WTC11 (cell line): ENCODE results near the gene BHLHE23. TPM values are rescaled to one million over a fixed set of nuclear protein-coding genes. Genes with fewer than 3 reads are reported as not detected.

Source experiments
- ATAC-seq: fragments of 200-7000 bp; cut with Tn5 transposase; 2 replicates; pipeline ENCODE4 v1.10.0; 2021; ENCODE audit warnings: mild to moderate bottlenecking, moderate library complexity
- CTCF ChIA-PET: fragments of 300-600 bp; sonication (Branson Sonifier 250); formaldehyde crosslinking; loops from one replicate; lab custom pipeline; 2021; ENCODE audit warnings: antibody characterized with exemption; lab: Charles Lee
- POLR2A ChIA-PET: fragments of 350-600 bp; sonication (Branson Sonifier 250); formaldehyde crosslinking; loops from one replicate; lab custom pipeline; 2021; ENCODE audit warnings: antibody characterized with exemption; lab: Charles Lee
- DNase-seq: peaks from one replicate; pipeline ENCODE4 v3.0.0; 2021; ENCODE audit warnings: low spot score
- H3K27ac Mint-ChIP-seq: 2 replicates; pipeline ENCODE4 v1.8.0; 2021; ENCODE audit warnings: mixed read lengths
- H3K27me3 Mint-ChIP-seq: 2 replicates; pipeline ENCODE4 v1.8.0; 2021; ENCODE audit warnings: low read depth, mild to moderate bottlenecking, moderate library complexity, mixed read lengths
- H3K36me3 Mint-ChIP-seq: 2 replicates; pipeline ENCODE4 v1.8.0; 2021; ENCODE audit warnings: mixed read lengths
- H3K4me1 Mint-ChIP-seq: 2 replicates; pipeline ENCODE4 v1.8.0; 2022; ENCODE audit warnings: mixed read lengths
- H3K4me3 Mint-ChIP-seq: 2 replicates; pipeline ENCODE4 v1.8.0; 2021; ENCODE audit warnings: mild to moderate bottlenecking, moderate library complexity, mixed read lengths
- H3K9me3 Mint-ChIP-seq: 2 replicates; pipeline ENCODE4 v1.8.0; 2021; ENCODE audit warnings: mixed read lengths
- CREM ChIP-seq: sonication (generic); formaldehyde crosslinking; IDR thresholded peaks from 2 replicates; pipeline ENCODE4 v1.8.1; 2022; ENCODE audit warnings: mild to moderate bottlenecking, missing genetic modification reagents, moderate library complexity
- EMX1 ChIP-seq: fragments of 250-450 bp; sonication (Bioruptor Pico); IDR thresholded peaks from 2 replicates; pipeline ENCODE4 v1.8.0; 2021; ENCODE audit warnings: mild to moderate bottlenecking
- HMGA2 ChIP-seq: fragments of 250-450 bp; sonication (Bioruptor Pico); IDR thresholded peaks from 2 replicates; pipeline ENCODE4 v1.4.0; 2021; ENCODE audit warnings: mild to moderate bottlenecking, moderate library complexity
- MYBL2 ChIP-seq: sonication (generic); formaldehyde crosslinking; IDR thresholded peaks from 2 replicates; pipeline ENCODE4 v1.8.1; 2023; ENCODE audit warnings: mild to moderate bottlenecking, moderate library complexity, missing genetic modification reagents
- PRRX2 ChIP-seq: fragments of 250-450 bp; sonication (Bioruptor Pico); IDR thresholded peaks from 2 replicates; pipeline ENCODE4 v1.8.0; 2021; ENCODE audit warnings: mild to moderate bottlenecking
- TCF7 ChIP-seq: sonication (generic); formaldehyde crosslinking; IDR thresholded peaks from 2 replicates; pipeline ENCODE4 v1.8.0; 2022; ENCODE audit warnings: mild to moderate bottlenecking, low read depth, missing genetic modification reagents, moderate library complexity
- ZBTB21 ChIP-seq: sonication (generic); formaldehyde crosslinking; IDR thresholded peaks from 2 replicates; pipeline ENCODE4 v1.8.1; 2023; ENCODE audit warnings: mild to moderate bottlenecking, missing genetic modification reagents, borderline replicate concordance
- ZNF219 ChIP-seq: sonication (generic); formaldehyde crosslinking; IDR thresholded peaks from 2 replicates; pipeline ENCODE4 v1.8.0; 2023; ENCODE audit warnings: missing genetic modification reagents, mild to moderate bottlenecking, borderline replicate concordance
- total RNA-seq: library from RNA; stranded (reverse); gene quantifications from 3 replicates; pipeline ENCODE4 v1.2.3, GENCODE V29; 2021
- TF ChIP-seq, protein P1 (sequence below): sonication (generic); formaldehyde crosslinking; IDR thresholded peaks from 2 replicates; pipeline ENCODE4 v1.8.1; 2022; ENCODE audit warnings: mild to moderate bottlenecking, missing genetic modification reagents, moderate library complexity, borderline replicate concordance
- TF ChIP-seq, protein P2 (sequence below): sonication (generic); formaldehyde crosslinking; IDR thresholded peaks from 2 replicates; pipeline ENCODE4 v1.8.0; 2022; ENCODE audit warnings: mild to moderate bottlenecking, missing genetic modification reagents
- TF ChIP-seq, protein P3 (sequence below): sonication (generic); formaldehyde crosslinking; IDR thresholded peaks from 2 replicates; pipeline ENCODE4 v1.8.0; 2023; ENCODE audit warnings: missing genetic modification reagents, mild to moderate bottlenecking, borderline replicate concordance
- TF ChIP-seq, protein P4 (sequence below): sonication (generic); formaldehyde crosslinking; IDR thresholded peaks from 2 replicates; pipeline ENCODE4 v1.8.0; 2022; ENCODE audit warnings: mild to moderate bottlenecking, missing genetic modification reagents
- TF ChIP-seq, protein P5 (sequence below): sonication (generic); formaldehyde crosslinking; IDR thresholded peaks from 2 replicates; pipeline ENCODE4 v1.8.1; 2023; ENCODE audit warnings: mild to moderate bottlenecking, missing genetic modification reagents
- TF ChIP-seq, protein P6 (sequence below): sonication (generic); formaldehyde crosslinking; conservative IDR thresholded peaks from 2 replicates; pipeline ENCODE4 v1.8.1; 2023; ENCODE audit warnings: mild to moderate bottlenecking, low read depth, missing genetic modification reagents, moderate library complexity

Gene BHLHE23
- total RNA-seq, 1 experiment from 2014 or later, result 1.3 TPM

DNA sequence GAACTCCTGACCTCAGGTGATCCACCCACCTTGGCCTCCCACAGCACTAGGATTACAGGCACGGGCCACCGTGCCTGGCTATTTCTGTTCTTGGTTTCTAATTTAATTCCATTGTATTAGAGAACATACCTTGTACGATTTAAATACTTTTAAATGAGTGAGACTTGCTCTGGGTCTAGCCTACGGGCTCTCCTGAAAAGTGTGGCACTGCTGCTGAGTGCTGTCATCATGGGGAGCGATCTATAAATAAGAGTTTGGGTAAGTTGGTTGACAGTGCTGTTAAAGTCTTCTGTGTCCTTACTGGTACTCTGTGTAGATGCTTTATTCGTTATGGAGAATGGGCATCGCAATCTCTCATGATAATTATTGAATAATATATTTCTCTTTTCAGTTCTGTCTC lies 35.0 kb upstream of the BHLHE23 start:
- H3K9me3 Mint-ChIP-seq, result no peaks in the 10 kb centered on the region
- no peak for ATAC-seq
- CTCF ChIA-PET, result interaction anchor here (1.1 kb wide), 1 partner anchor 182 kb away, joined by 3 read pairs; no protein-coding TSS in a partner anchor

More for the DNA sequence above, 35.0 kb upstream of the BHLHE23 start:
- POLR2A ChIA-PET, result no interaction called here
- H3K4me1 Mint-ChIP-seq, result peaks cover 9% of the 10 kb centered on the region
- H3K27ac Mint-ChIP-seq, result no peak overlapping the region
- no peak for TF ChIP-seq HMGA2 (CRISPR knock-in tag)
- TF ChIP-seq MYBL2 (CRISPR knock-in tag), result no peak
- no peak for TF ChIP-seq TCF7
- TF ChIP-seq, protein P1, sequence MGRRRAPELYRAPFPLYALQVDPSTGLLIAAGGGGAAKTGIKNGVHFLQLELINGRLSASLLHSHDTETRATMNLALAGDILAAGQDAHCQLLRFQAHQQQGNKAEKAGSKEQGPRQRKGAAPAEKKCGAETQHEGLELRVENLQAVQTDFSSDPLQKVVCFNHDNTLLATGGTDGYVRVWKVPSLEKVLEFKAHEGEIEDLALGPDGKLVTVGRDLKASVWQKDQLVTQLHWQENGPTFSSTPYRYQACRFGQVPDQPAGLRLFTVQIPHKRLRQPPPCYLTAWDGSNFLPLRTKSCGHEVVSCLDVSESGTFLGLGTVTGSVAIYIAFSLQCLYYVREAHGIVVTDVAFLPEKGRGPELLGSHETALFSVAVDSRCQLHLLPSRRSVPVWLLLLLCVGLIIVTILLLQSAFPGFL (CRISPR knock-in tag), result no peak
- TF ChIP-seq, protein P2, sequence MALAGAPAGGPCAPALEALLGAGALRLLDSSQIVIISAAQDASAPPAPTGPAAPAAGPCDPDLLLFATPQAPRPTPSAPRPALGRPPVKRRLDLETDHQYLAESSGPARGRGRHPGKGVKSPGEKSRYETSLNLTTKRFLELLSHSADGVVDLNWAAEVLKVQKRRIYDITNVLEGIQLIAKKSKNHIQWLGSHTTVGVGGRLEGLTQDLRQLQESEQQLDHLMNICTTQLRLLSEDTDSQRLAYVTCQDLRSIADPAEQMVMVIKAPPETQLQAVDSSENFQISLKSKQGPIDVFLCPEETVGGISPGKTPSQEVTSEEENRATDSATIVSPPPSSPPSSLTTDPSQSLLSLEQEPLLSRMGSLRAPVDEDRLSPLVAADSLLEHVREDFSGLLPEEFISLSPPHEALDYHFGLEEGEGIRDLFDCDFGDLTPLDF, result no peak
- TF ChIP-seq, protein P3, sequence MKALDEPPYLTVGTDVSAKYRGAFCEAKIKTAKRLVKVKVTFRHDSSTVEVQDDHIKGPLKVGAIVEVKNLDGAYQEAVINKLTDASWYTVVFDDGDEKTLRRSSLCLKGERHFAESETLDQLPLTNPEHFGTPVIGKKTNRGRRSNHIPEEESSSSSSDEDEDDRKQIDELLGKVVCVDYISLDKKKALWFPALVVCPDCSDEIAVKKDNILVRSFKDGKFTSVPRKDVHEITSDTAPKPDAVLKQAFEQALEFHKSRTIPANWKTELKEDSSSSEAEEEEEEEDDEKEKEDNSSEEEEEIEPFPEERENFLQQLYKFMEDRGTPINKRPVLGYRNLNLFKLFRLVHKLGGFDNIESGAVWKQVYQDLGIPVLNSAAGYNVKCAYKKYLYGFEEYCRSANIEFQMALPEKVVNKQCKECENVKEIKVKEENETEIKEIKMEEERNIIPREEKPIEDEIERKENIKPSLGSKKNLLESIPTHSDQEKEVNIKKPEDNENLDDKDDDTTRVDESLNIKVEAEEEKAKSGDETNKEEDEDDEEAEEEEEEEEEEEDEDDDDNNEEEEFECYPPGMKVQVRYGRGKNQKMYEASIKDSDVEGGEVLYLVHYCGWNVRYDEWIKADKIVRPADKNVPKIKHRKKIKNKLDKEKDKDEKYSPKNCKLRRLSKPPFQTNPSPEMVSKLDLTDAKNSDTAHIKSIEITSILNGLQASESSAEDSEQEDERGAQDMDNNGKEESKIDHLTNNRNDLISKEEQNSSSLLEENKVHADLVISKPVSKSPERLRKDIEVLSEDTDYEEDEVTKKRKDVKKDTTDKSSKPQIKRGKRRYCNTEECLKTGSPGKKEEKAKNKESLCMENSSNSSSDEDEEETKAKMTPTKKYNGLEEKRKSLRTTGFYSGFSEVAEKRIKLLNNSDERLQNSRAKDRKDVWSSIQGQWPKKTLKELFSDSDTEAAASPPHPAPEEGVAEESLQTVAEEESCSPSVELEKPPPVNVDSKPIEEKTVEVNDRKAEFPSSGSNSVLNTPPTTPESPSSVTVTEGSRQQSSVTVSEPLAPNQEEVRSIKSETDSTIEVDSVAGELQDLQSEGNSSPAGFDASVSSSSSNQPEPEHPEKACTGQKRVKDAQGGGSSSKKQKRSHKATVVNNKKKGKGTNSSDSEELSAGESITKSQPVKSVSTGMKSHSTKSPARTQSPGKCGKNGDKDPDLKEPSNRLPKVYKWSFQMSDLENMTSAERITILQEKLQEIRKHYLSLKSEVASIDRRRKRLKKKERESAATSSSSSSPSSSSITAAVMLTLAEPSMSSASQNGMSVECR, result no peak
- TF ChIP-seq EMX1, result no peak
- TF ChIP-seq, protein P4, sequence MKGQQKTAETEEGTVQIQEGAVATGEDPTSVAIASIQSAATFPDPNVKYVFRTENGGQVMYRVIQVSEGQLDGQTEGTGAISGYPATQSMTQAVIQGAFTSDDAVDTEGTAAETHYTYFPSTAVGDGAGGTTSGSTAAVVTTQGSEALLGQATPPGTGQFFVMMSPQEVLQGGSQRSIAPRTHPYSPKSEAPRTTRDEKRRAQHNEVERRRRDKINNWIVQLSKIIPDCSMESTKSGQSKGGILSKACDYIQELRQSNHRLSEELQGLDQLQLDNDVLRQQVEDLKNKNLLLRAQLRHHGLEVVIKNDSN (CRISPR knock-in tag), result no peak
- TF ChIP-seq ZNF219 (CRISPR knock-in tag), result no peak
- TF ChIP-seq CREM, result no peak
- TF ChIP-seq, protein P5, sequence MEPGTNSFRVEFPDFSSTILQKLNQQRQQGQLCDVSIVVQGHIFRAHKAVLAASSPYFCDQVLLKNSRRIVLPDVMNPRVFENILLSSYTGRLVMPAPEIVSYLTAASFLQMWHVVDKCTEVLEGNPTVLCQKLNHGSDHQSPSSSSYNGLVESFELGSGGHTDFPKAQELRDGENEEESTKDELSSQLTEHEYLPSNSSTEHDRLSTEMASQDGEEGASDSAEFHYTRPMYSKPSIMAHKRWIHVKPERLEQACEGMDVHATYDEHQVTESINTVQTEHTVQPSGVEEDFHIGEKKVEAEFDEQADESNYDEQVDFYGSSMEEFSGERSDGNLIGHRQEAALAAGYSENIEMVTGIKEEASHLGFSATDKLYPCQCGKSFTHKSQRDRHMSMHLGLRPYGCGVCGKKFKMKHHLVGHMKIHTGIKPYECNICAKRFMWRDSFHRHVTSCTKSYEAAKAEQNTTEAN, result no peak
- no peak for TF ChIP-seq PRRX2 (CRISPR knock-in tag)
- TF ChIP-seq, protein P6, sequence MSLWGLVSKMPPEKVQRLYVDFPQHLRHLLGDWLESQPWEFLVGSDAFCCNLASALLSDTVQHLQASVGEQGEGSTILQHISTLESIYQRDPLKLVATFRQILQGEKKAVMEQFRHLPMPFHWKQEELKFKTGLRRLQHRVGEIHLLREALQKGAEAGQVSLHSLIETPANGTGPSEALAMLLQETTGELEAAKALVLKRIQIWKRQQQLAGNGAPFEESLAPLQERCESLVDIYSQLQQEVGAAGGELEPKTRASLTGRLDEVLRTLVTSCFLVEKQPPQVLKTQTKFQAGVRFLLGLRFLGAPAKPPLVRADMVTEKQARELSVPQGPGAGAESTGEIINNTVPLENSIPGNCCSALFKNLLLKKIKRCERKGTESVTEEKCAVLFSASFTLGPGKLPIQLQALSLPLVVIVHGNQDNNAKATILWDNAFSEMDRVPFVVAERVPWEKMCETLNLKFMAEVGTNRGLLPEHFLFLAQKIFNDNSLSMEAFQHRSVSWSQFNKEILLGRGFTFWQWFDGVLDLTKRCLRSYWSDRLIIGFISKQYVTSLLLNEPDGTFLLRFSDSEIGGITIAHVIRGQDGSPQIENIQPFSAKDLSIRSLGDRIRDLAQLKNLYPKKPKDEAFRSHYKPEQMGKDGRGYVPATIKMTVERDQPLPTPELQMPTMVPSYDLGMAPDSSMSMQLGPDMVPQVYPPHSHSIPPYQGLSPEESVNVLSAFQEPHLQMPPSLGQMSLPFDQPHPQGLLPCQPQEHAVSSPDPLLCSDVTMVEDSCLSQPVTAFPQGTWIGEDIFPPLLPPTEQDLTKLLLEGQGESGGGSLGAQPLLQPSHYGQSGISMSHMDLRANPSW, result no peak
- no peak for TF ChIP-seq ZBTB21 (CRISPR knock-in tag)
- no peak for DNase-seq
- H3K4me3 Mint-ChIP-seq, result no peak overlapping the region
- peaks cover 5% of the 10 kb centered on the region for H3K27me3 Mint-ChIP-seq
- no peaks in the 10 kb centered on the region for H3K36me3 Mint-ChIP-seq
